HL-60/S4 (cell line): Measurements from ENCODE around the gene MTERF2.

Experiments used
- in situ Hi-C: fragments of 300-500 bp; cut with MboI; formaldehyde crosslinking; loops from 2 replicates; pipeline ENCODE4 v1.14.3; 2022; ENCODE audit warnings: low sequenced_read_pairs

Gene MTERF2

GRCh38 chr12:106954462-106955376 is 32.2 kb downstream of the MTERF2 start:
- in situ Hi-C loops, result no loop called here

- in situ Hi-C loops, result no loop called here
Measured at GRCh38 chr12:106953352-106954250, 33.3 kb downstream of the MTERF2 start.

GRCh38 chr12:106950591-106950990 is 36.4 kb downstream of the MTERF2 start:
- in situ Hi-C loops, result no loop called here

GRCh38 chr12:106947461-106947860 is 39.5 kb downstream of the MTERF2 start:
- in situ Hi-C loops, result no loop called here

GRCh38 chr12:106945261-106945851 is 41.6 kb downstream of the MTERF2 start:
- in situ Hi-C loops, result no loop called here

GRCh38 chr12:106942775-106943174 is 44.2 kb downstream of the MTERF2 start:
- in situ Hi-C loops, result no loop called here

- in situ Hi-C loops, result no loop called here
Measured at GRCh38 chr12:106941481-106942156, 45.3 kb downstream of the MTERF2 start.

GRCh38 chr12:106934277-106934676 is 52.7 kb downstream of the MTERF2 start:
- in situ Hi-C loops, result no loop called here
